NCI-H146 treated with DMSO at 0.1 percent for 48 hours (cell line): ENCODE data around the gene CARD14.
"Not testable (repeated sequence)": the region's sequence is repeated elsewhere in the genome, so short reads cannot be mapped to it uniquely, and the experiment has no call there.

Experiments used
- DNase-seq: peaks from one replicate; lab custom pipeline; 2025; ENCODE audit not compliant: unreplicated experiment; lab: John Stamatoyannopoulos, UW

Gene CARD14

DNA sequence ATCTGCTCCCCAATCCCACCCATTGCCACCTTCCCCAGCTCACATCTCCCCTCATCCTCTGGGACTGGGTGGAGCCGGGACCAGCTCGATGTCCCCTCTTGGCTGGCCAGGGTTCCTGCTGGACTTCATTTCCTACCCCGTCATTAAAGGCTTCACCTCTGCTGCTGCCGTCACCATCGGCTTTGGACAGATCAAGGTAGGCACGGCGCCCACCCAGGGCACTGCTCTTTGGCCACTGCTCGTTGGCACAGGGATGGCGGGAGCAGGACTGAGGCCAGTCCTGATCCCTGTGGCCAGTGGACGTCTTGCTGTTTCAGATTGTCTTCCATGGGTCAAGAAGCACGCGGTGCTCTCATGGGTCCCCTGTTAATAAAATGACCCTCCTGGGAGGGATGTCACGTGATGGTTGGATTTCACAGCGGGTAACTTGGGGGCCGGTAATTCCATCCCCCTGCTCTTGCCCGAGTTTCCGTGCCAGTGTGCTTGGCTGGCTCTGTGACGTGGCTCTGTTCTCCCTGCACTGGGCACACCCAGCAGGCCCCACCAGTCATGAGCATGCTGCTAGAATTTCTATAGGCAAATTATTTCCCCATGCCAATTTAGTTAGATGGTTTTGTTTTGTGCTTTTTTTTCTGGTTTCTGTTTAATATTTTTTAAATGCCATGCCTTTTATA is 53.4 kb downstream of the CARD14 start:
- no peak for DNase-seq

DNA sequence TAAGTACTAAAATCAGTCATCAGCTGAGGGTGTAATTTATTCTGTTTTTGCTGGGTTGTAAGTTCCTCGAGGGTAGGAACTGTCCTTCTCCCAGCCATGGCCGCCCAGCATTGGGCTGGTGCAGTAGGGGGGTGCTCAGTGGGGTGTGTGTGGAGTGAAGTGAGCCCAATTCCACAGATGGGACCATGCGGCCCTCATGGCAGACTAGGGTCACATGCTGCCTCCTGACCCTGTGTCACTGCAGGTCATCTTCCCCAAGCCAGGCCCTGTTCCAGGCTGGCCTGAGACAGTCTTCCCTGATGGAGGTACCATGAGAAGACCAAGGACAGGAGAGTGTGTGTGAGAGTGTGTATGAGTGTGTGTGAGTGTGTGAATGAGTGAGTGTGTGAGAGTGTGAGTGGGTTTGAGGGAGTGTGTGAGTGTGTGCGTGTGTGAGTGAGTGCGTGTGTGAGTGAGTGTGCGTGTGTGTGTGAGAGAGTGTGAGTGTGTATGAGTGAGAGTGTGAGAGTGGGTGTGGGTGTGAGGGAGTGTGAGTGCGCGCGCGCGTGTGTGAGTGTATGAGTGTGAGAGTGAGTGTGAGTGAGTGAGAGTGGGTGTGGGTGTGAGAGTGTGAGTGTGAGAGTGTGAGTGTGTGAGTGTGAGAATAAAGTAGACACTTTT is 54.1 kb downstream of the CARD14 start:
- no peak for DNase-seq

- DNase-seq = no peak
Measured at GRCh38 chr17:80224683-80225082, 54.9 kb downstream of the CARD14 start.

- DNase-seq = no peak
Measured at GRCh38 chr17:80225230-80225629, 55.4 kb downstream of the CARD14 start.

- DNase-seq = no peak
Measured at GRCh38 chr17:80227156-80227555, 57.3 kb downstream of the CARD14 start.

DNA sequence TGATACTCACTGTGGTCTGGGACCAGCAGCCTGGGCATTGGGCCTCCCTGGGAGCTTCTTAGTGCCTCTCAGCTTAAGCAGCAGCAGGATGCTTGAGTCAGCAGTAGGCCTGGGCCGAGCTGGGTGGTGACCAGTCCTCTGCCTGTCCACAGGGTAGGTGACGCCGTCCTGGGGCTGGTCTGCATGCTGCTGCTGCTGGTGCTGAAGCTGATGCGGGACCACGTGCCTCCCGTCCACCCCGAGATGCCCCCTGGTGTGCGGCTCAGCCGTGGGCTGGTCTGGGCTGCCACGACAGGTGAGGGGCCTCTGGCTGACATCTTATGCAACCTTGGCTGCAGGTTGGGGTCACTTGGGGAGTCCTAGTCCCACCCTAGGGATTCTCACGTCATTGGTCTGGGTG is 57.8 kb downstream of the CARD14 start:
- no peak for DNase-seq

DNA sequence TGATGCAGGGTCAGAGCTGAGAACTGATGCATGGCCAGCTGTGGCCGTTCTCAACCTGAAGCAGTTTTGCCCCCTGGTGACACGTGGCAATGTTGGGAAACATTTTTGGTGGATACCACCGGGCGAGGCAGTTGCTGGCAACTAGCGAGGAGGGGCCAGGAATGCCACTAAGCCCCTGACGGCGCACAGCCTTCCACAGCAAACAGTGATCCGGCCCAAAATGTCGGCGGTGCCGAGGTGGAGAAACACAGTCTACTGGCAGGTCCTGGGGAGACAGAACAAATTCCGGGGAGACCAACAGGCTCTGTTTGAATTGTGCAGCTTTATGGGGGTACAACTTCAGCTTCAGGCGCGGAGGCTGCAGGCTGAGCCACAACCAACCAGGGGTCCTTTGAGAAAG is 58.6 kb downstream of the CARD14 start:
- no peak for DNase-seq

DNA sequence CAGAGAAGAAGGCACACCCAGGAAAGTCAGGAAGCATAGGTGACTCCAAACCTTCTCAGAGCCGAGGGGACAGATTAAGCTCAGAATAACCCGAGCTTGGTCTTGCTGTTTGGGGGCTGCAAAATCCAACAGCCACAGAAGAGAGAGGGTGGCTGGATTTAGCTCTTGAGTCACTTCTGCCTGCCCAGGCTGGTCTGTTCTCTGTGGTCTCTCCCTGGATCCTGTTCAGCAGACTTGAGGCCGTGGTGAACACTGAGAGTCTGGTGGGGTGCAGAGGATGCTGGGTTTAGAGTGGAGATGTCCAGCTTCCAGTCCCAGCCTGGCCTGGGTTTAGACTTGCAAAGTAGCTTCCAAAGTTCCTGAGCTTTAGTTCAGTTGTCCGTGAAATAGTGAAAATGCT is 59.2 kb downstream of the CARD14 start:
- no peak for DNase-seq

GRCh38 chr17:80232438-80232837 is 62.6 kb downstream of the CARD14 start:
- DNase-seq = no peak

GRCh38 chr17:80233202-80233601 is 63.4 kb downstream of the CARD14 start:
- no peak for DNase-seq

DNA sequence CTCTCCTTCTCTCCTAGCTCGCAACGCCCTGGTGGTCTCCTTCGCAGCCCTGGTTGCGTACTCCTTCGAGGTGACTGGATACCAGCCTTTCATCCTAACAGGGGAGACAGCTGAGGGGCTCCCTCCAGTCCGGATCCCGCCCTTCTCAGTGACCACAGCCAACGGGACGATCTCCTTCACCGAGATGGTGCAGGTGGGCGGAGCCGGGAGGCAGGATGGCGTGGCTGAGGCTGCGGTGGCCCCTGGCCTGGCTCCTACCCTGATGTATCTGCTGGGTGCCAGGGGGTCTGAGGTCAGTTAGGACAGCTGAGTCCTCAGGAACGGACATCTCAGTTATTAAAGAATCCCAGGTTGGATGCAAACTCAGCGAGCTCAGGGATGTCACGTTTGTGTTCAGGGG is 67.1 kb downstream of the CARD14 start:
- no peak for DNase-seq

- no peak for DNase-seq
Measured at GRCh38 chr17:80237386-80237785, 67.6 kb downstream of the CARD14 start.

GRCh38 chr17:80242505-80242904 is 72.7 kb downstream of the CARD14 start:
- DNase-seq = no peak

- DNase-seq = no peak
Measured at GRCh38 chr17:80243526-80244433, 74.0 kb downstream of the CARD14 start.

- not testable (repeated sequence) for DNase-seq
Measured at GRCh38 chr17:80244448-80244847, 74.6 kb downstream of the CARD14 start.

DNA sequence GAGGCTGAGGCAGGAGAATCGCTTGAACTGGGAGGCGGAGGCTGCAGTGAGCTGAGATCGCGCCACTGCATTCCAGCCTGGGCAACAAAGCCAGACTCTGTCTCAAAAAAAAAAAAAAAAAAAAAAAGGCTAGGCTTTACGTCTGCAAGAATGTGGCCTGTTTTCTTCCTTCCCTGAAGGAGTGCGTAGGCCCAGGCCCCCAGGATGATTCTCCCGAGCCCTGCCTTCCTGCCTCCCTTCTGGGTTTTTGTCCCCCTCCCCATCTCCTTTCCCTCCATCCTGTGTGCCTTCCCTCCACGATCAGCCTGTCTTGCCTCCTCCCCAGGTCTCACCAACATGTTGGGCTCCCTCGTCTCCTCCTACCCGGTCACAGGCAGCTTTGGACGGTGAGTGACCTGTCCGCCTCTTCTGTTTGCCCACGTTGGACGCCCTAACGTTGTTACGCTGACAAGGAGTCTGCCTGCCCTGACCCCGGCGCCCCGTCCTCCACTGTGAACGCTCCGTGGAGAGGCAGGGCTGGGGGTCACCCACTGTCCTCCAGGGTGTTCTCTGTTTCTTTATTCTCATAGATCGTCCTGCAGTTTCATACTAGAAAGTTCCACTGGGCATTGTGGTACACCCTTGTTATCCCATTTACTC is 75.2 kb downstream of the CARD14 start:
- DNase-seq = no peak

DNA sequence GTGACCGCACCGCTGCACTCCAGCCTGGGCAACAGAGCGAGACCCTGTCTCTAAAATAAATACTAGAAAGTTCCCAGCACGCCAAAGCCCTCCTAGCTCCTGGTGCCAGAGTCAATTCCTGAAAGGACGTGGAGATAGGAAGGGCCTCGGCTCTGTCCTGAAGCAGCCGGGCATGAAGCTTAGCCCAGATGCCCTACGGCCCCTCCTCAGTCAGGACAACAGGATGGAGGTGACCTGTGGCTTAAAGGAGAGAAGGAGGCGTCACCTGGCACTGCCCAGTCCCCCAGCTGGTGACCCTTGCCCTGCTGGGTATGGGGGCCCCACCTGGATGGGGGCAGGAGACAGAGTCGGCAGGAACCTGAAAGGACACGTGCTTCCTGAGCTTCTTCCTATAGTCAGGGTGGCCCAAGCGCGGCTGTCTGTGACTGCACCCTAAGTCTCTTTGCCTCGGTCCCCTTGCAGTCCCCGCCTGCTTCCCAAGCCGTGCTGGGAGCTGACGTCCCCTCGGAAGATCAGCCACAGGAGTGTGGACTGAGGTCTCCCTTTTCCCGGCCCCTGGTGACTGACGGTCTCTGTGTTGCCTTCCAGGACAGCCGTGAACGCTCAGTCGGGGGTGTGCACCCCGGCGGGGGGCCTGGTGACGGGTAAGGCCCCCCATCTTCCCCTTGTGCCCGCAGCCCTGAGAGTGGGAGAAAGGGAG is 75.9 kb downstream of the CARD14 start:
- DNase-seq = no peak

DNA sequence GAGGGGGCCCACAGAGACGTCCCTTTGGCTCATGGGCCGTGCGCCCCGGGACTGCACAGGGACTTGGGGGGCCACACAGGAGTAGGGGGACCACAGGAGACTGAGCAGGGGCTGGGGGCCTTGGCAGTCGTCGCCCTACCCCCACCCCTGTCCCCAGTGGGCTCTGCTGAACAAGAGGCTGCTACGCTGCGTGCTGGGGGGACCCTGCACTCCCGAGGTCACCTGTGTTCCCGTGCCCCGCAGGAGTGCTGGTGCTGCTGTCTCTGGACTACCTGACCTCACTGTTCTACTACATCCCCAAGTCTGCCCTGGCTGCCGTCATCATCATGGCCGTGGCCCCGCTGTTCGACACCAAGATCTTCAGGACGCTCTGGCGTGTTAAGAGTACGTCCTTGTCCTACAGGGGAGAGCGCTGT is 76.4 kb downstream of the CARD14 start:
- no peak for DNase-seq

DNA sequence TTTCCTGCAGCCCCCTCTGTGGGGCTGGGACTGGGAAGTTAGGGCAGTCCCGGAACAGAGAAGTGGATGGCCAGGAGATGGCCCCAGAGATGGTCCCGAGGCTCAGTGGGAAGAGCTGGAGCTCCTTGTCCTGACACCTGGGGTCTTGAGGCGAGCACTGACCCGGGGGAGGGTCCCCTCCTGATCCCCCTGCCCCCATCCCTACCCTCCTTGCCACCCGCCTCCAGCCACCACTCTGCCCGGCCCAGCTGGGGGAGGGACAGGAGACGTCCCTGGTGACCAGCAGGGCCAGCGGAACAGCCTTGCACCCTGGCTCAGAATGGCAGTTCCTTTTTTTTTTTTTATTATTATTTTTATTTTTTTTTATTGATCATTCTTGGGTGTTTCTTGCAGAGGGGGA is 76.9 kb downstream of the CARD14 start:
- DNase-seq = no peak

DNA sequence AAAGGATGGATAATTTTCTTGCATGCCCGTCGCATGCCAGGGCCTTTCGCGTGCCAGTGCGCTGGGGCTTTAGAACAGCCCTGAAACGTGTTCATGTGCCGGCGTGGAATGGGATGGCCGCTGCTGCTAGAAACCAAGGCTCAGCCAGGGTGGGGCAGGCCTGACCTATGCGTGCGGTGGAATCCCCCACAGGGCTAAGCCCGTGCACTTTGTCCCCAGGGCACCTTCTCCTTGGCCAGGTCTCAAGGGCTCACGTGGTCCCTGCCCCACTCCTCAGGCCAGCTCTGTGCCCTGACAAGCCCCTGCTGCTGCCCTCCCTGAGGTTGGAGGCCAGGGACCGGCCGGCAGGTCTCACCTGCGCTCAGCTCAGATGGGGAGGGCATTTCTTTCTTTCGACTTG is 77.7 kb downstream of the CARD14 start:
- DNase-seq = no peak
